ENCODE data around the gene SMIM15. TPM values are rescaled to one million over a fixed set of nuclear protein-coding genes. Genes with fewer than 3 reads are reported as not detected.

The SMIM15 gene
- total RNA-seq, 4 donors from 2014 or later: 6.2 to 17.1 (median 10.4) TPM

DNA sequence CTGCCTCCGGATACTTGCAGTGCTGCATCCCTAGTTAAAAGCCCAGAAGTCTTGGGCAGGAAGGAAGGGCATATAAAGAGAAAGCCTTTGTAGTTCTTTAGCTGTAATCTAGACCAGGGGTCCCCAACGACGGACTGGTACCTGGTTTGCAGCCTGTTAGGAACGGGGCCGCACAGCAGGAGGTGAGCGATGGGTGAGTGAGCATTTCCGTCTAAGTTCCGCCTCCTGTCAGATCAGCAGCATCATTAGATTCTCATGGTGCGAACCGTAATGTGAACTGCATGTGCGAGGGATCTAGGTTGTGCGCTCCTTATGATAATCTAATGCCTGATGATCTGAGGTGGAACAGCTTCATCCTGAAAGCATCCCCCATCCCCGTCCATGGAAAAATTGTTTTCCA lies 1.6 kb upstream of the SMIM15 start:
- in situ Hi-C loops (cut with MboI; ENCODE audit: low sequenced_read_pairs in 4 of 4) (loop anchor here in 3 of 4 donors (10.0 to 25.0 kb wide), 2 partner anchors 161 to 173 kb away; partner anchors contain the start of gene ZSWIM6 (in 2 of the 3)), intact Hi-C loops (cut with DNase I; ENCODE audit: low total_unique reads) (loop anchor here (2.0 to 10.0 kb wide), 3 partner anchors 141 to 243 kb away; partner anchors contain the start of genes ERCC8 and NDUFAF2)
- Histone ChIP-seq H3K9me3 (no peaks in the 10 kb centered on the region), H3K4me1 (peaks cover 14 to 26% of the 10 kb centered on the region in 2 donors), H3K27me3 (no peaks in the 10 kb centered on the region), H3K4me3 (no peak overlapping the region), H3K36me3 (peaks cover 0 to 11% of the 10 kb centered on the region in 2 donors), H3K27ac (no peak overlapping the region)
- ATAC-seq: no peak
- TF ChIP-seq POLR2A (IDR thresholded peaks at IDR 0.05) (no peak), CTCF (IDR thresholded peaks at IDR 0.05 in 4 of 5, conservative IDR thresholded peaks at IDR 0.05 in 1 of 5) (no peak)
- DNase-seq: no peak

DNA sequence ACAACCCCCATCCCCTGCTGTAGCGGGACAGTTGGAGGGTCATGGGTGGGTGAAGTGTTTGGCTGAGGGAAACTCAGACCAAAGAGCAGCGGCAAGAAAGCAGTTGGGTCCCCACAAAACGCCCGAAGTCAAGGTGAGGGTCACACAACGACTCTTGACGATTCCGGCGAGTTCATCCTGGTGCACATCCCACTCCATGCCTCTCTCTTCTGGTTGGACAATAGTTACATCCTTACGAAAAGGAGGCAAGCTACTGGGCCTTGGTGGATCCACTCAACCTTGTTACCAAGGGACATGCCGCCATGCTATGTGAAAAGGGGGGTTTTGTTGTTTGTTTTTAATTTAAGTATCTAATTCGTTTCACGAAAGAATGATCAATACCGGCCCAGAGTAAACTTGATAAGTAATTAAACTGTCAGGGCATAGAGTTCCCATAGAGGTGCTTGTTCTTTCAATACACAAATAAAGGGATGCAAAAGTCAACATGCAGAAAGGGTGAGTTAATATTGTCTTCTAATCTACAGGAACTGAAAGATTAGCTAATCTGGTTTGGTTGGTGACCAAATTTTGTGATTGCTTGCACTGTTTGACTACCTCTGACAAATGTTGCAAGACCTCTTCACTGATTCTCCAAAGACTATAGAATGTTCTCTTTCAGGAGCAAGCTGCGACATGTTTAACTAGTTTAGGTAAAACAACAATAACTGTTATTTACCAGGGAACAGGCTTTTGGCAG lies 732 bp upstream of the SMIM15 start:
- Histone ChIP-seq H3K27me3 (no peaks in the 10 kb centered on the region), H3K4me3 (peak overlapping the region; percentile 87 to 99 (median 94)), H3K27ac (peak overlapping the region; percentile 87 to 95 (median 93)), H3K9me3 (no peaks in the 10 kb centered on the region), H3K36me3 (peaks cover 0 to 11% of the 10 kb centered on the region in 2 donors), H3K4me1 (peaks cover 14 to 26% of the 10 kb centered on the region in 2 donors)
- in situ Hi-C loops (cut with MboI; ENCODE audit: low sequenced_read_pairs in 4 of 4) (loop anchor here in 3 of 4 donors (10.0 to 25.0 kb wide), 2 partner anchors 162 to 174 kb away; partner anchors contain the start of gene ZSWIM6 (in 2 of the 3)), intact Hi-C loops (cut with DNase I; ENCODE audit: low total_unique reads) (loop anchor here (1.0 to 10.0 kb wide), 4 partner anchors 142 to 244 kb away; partner anchors contain the start of genes ERCC8 and NDUFAF2)
- ATAC-seq (peak; percentile 26 to 30), DNase-seq (no peak)
- no peak for TF ChIP-seq POLR2A (IDR thresholded peaks at IDR 0.05)
- no peak for TF ChIP-seq CTCF (IDR thresholded peaks at IDR 0.05 in 4 of 5, conservative IDR thresholded peaks at IDR 0.05 in 1 of 5)

- intact Hi-C loops (cut with DNase I; ENCODE audit: low total_unique reads): loop anchor here (5.0 to 10.0 kb wide), 2 partner anchors 144 to 247 kb away; no protein-coding TSS in a partner anchor
- H3K9me3 ChIP-seq: no peaks in the 10 kb centered on the region
- no peaks in the 10 kb centered on the region for H3K27me3 ChIP-seq
- no peak overlapping the region for H3K27ac ChIP-seq
- TF ChIP-seq POLR2A (IDR thresholded peaks at IDR 0.05): no peak
- no peak for TF ChIP-seq CTCF (IDR thresholded peaks at IDR 0.05 in 4 of 5, conservative IDR thresholded peaks at IDR 0.05 in 1 of 5)
- no peak overlapping the region for H3K4me3 ChIP-seq
- no peak for DNase-seq
- no peak for ATAC-seq
- in situ Hi-C loops (cut with MboI; ENCODE audit: low sequenced_read_pairs in 4 of 4): loop anchor here in 3 of 4 donors (10.0 to 25.0 kb wide), 2 partner anchors 164 to 177 kb away; partner anchors contain the start of gene ZSWIM6 (in 2 of the 3)
- peaks cover 0 to 11% of the 10 kb centered on the region in 2 donors for H3K36me3 ChIP-seq
- peaks cover 14 to 26% of the 10 kb centered on the region in 2 donors for H3K4me1 ChIP-seq
Observed at GRCh38 chr5:61160497-61160896, 1.8 kb downstream of the SMIM15 start.

GRCh38 chr5:61159836-61160235 lies 2.4 kb downstream of the SMIM15 start:
- Histone ChIP-seq H3K27ac (no peak overlapping the region), H3K4me1 (peaks cover 14 to 26% of the 10 kb centered on the region in 2 donors), H3K27me3 (no peaks in the 10 kb centered on the region), H3K4me3 (no peak overlapping the region), H3K9me3 (no peaks in the 10 kb centered on the region), H3K36me3 (peaks cover 0 to 11% of the 10 kb centered on the region in 2 donors)
- DNase-seq (no peak), ATAC-seq (no peak)
- in situ Hi-C loops (cut with MboI; ENCODE audit: low sequenced_read_pairs in 4 of 4) (loop anchor here in 3 of 4 donors (10.0 to 25.0 kb wide), 2 partner anchors 165 to 177 kb away; partner anchors contain the start of gene ZSWIM6 (in 2 of the 3)), intact Hi-C loops (cut with DNase I; ENCODE audit: low total_unique reads) (loop anchor here (5.0 to 10.0 kb wide), 2 partner anchors 145 to 247 kb away; no protein-coding TSS in a partner anchor)
- TF ChIP-seq CTCF (IDR thresholded peaks at IDR 0.05 in 4 of 5, conservative IDR thresholded peaks at IDR 0.05 in 1 of 5) (no peak), POLR2A (IDR thresholded peaks at IDR 0.05) (no peak)
